Endodermal cell (in vitro differentiated cells): Measurements from ENCODE around the gene KCNA2. TPM values are rescaled to one million over a fixed set of nuclear protein-coding genes. Genes with fewer than 3 reads are reported as not detected.

Experiments used
- DNase-seq: peaks from one replicate; pipeline ENCODE4 v3.0.0-alpha.2; 2017
- H3K27ac ChIP-seq: 2 replicates; pipeline ENCODE4 v1.5.1; 2013; ENCODE audit warnings: mild to moderate bottlenecking, low read depth, low read length, moderate library complexity
- H3K27me3 ChIP-seq: 2 replicates; pipeline ENCODE4 v1.6.1; 2013; ENCODE audit warnings: mild to moderate bottlenecking, low read length, moderate library complexity; ENCODE audit not compliant: insufficient read depth, control insufficient read depth, poor library complexity, severe bottlenecking
- H3K36me3 ChIP-seq: 2 replicates; pipeline ENCODE4 v1.7.0; 2013; ENCODE audit warnings: mild to moderate bottlenecking, low read length, moderate library complexity; ENCODE audit not compliant: control insufficient read depth, insufficient read depth
- H3K4me1 ChIP-seq: one replicate; pipeline ENCODE4 v1.7.0; 2013; ENCODE audit warnings: low read length; ENCODE audit not compliant: control insufficient read depth, insufficient read depth
- H3K4me3 ChIP-seq: 2 replicates; pipeline ENCODE4 v1.5.1; 2013; ENCODE audit warnings: mild to moderate bottlenecking, low read length, moderate library complexity
- H3K9ac ChIP-seq: 2 replicates; pipeline ENCODE4 v1.6.1; 2013; ENCODE audit warnings: mild to moderate bottlenecking, low read length, moderate library complexity; ENCODE audit not compliant: poor library complexity, severe bottlenecking; ENCODE audit errors: extremely low read depth
- H3K9me3 ChIP-seq: 2 replicates; pipeline ENCODE4 v1.6.1; 2013; ENCODE audit warnings: mild to moderate bottlenecking, low read length, moderate library complexity; ENCODE audit not compliant: control insufficient read depth
- H3K27ac Mint-ChIP-seq: 2 replicates; pipeline ENCODE4 v1.8.0; 2020; ENCODE audit warnings: mixed read lengths
- H3K27me3 Mint-ChIP-seq: 2 replicates; pipeline ENCODE4 v1.8.0; 2021; ENCODE audit warnings: mild to moderate bottlenecking, mixed read lengths; ENCODE audit not compliant: insufficient read depth
- H3K36me3 Mint-ChIP-seq: 2 replicates; pipeline ENCODE4 v1.8.0; 2020; ENCODE audit warnings: low read depth, mixed read lengths
- H3K4me1 Mint-ChIP-seq: 2 replicates; pipeline ENCODE4 v1.8.0; 2020; ENCODE audit warnings: mixed read lengths
- H3K4me3 Mint-ChIP-seq: 2 replicates; pipeline ENCODE4 v1.8.0; 2020; ENCODE audit warnings: mild to moderate bottlenecking, moderate library complexity, mixed read lengths
- H3K9me3 Mint-ChIP-seq: 2 replicates; pipeline ENCODE4 v1.8.0; 2020; ENCODE audit warnings: mild to moderate bottlenecking, mixed read lengths
- CTCF ChIP-seq: fragments of 200-600 bp; sonication (generic); conservative IDR thresholded peaks from 2 replicates; pipeline ENCODE4 v1.5.0; 2021; ENCODE audit warnings: antibody characterized with exemption, mild to moderate bottlenecking
- WGBS, 2 experiments: methylation state at CpG; one replicate each; pipeline versions ENCODE4 v1.1.5 to v1.1.7; 2013; ENCODE audit warnings: missing lambda C conversion rate in 2 of 2, mixed read lengths in 1 of 2; ENCODE audit not compliant: insufficient coverage in 1 of 2, insufficient read length in 1 of 2; 5-methylcytosine and 5-hydroxymethylcytosine counted together
- total RNA-seq, 2 donors: library from RNA; stranded (reverse); fragmentation: NEBNext Ultra II Directional in 1 of 2; extraction: Animal tissue kit (Norgen Biotek cat#: 25700) in 1 of 2; gene quantifications; 2 replicates in 1 of 2; 3 replicates in 1 of 2; pipeline ENCODE4 v1.2.1, GENCODE V29; 2021

KCNA2 gene
- total RNA-seq, 2 donors from 2014 or later, result 0.11 to 0.57 TPM

- no peaks in the 10 kb centered on the region for H3K4me1 Mint-ChIP-seq
- Histone ChIP-seq H3K27ac (no peak overlapping the region), H3K27me3 (peaks cover 5% of the 10 kb centered on the region), H3K4me1 (no peaks in the 10 kb centered on the region), H3K9ac (no peak overlapping the region), H3K36me3 (no peaks in the 10 kb centered on the region), H3K4me3 (no peak overlapping the region), H3K9me3 (no peaks in the 10 kb centered on the region)
- H3K27ac Mint-ChIP-seq, result no peak overlapping the region
- no peak overlapping the region for H3K4me3 Mint-ChIP-seq
- no peaks in the 10 kb centered on the region for H3K36me3 Mint-ChIP-seq
- H3K9me3 Mint-ChIP-seq, result no peaks in the 10 kb centered on the region
- peaks cover 51% of the 10 kb centered on the region for H3K27me3 Mint-ChIP-seq
- WGBS, 2 experiments, result 50 to 76% methylated on average over 1 to 4 of the region's 5 CpGs
- no peak for TF ChIP-seq CTCF
- DNase-seq, result peak; percentile 56
Measured at GRCh38 chr1:110593902-110594301, 12.3 kb downstream of the KCNA2 start.

GRCh38 chr1:110591956-110592355 lies 14.2 kb downstream of the KCNA2 start:
- no peaks in the 10 kb centered on the region for H3K4me1 ChIP-seq
- Mint-ChIP-seq H3K4me1 (no peaks in the 10 kb centered on the region), H3K36me3 (no peaks in the 10 kb centered on the region), H3K27ac (no peak overlapping the region), H3K4me3 (no peak overlapping the region), H3K9me3 (no peaks in the 10 kb centered on the region), H3K27me3 (peaks cover 47% of the 10 kb centered on the region)
- TF ChIP-seq CTCF, result no peak
- no peaks in the 10 kb centered on the region for H3K9me3 ChIP-seq
- H3K9ac ChIP-seq, result no peak overlapping the region
- 79 to 88% methylated on average over 3 to 6 of the region's 6 CpGs for WGBS, 2 experiments
- H3K36me3 ChIP-seq, result no peaks in the 10 kb centered on the region
- no peak overlapping the region for H3K27ac ChIP-seq
- H3K27me3 ChIP-seq, result no peaks in the 10 kb centered on the region
- DNase-seq, result peak; percentile 15
- H3K4me3 ChIP-seq, result no peak overlapping the region

- H3K9me3 ChIP-seq, result no peaks in the 10 kb centered on the region
- H3K4me3 Mint-ChIP-seq, result no peak overlapping the region
- no peaks in the 10 kb centered on the region for H3K4me1 Mint-ChIP-seq
- H3K4me1 ChIP-seq, result no peaks in the 10 kb centered on the region
- H3K27ac Mint-ChIP-seq, result no peak overlapping the region
- 89 to 100% methylated on average over 2 to 3 of the region's 3 CpGs for WGBS, 2 experiments
- no peaks in the 10 kb centered on the region for H3K36me3 Mint-ChIP-seq
- no peaks in the 10 kb centered on the region for H3K27me3 ChIP-seq
- H3K9ac ChIP-seq, result no peak overlapping the region
- H3K9me3 Mint-ChIP-seq, result no peaks in the 10 kb centered on the region
- H3K27ac ChIP-seq, result no peak overlapping the region
- no peak for DNase-seq
- TF ChIP-seq CTCF, result no peak
- no peaks in the 10 kb centered on the region for H3K36me3 ChIP-seq
- H3K4me3 ChIP-seq, result no peak overlapping the region
- peaks cover 34% of the 10 kb centered on the region for H3K27me3 Mint-ChIP-seq
Measured at GRCh38 chr1:110588991-110589390, 17.2 kb downstream of the KCNA2 start.
